Stimulated activated CD4-positive, alpha-beta T cell treated with anti-CD3 and anti-CD28 coated beads, Interleukin-2, amount 100 ng/mL, for 48 hours (primary cell): ENCODE results near the gene SIRT2.

ENCODE experiments used
- DNase-seq, 2 donors: peaks; one replicate each; pipeline ENCODE4 v3.0.0-alpha.2; 2020

The SIRT2 gene

DNA sequence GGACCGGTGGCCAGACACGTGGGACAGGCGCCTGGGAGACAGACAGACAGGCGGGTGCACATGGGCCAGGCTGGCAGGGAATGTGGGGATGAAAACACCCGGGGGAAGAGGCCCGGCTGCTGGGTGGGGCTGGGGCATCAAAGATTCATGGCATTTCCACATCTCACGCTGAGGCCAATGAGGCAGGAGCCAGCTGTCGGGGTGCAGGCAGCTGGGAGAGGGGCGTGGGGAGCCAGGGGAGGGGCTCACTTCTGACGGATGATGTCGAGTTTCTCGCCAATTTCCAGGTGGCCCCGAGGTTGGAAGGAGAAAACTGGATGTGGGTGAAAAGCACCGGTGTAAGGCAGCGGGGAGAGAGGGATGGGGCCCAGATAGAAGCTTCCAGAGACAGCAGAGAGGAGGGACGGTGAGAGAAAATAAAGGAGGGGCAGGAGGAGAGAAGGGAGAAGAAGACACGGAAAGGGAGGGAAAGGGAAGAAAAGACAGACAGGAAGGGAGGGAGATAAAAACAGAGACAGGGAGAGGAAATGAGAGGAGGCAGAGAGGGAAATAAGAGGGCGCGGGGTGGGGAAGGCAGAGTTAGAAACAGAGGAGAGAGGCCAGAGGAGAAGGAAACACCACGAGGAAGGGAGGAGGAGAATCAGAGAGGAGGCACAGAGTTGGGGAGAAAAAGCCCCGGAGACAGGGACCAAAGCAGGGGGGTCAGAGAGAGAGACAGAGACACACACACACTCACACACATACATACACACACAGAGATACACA is 20.6 kb upstream of the SIRT2 start:
- DNase-seq: no peak

DNA sequence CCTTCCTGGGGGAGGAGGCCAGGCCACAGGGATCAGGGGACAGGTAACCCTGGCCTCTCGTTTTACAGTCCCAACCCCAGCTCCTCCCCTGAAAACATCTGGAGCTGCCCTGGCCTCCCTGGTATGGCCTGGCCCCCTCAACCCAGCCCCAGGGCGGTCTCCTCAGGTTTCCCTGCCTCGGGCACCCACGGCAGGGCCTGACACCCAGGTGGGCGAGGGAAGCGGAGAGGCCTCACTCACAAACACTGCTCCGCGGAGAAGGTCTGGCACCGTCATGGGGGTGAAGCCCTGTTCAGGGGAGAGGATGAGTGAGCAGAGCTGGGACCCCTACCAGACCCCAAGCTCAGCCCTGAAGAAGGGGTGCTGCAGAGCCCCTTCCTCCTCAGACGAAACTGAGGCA is 19.1 kb upstream of the SIRT2 start:
- DNase-seq: no peak

DNA sequence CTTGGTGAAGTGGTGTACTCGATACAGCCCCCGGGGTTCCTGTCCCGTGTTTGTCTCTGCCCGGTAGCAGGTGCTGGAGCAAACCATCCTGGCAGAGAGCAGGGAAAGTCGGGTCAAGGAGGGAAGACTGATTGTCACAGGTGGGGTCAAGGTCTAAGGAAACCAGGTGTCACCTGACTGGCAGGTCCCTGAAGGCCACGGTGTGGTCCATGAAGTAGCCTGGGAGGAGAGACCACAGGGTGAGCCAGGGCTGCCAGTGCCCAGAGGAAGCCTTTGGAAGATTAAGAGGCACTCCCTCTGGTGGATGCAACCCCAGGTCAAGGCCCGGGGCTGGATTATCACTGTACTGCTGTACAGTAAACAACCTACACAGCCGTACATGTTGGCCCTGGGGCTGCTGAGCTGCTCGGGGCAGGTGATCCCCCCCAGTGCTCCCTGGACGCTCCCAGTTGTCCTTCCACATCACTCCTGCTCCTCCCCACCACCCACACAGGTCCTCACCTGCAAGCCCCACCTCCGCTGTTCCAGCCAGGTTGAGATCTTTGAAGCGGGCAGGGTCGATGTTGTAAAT is 18.6 kb upstream of the SIRT2 start:
- DNase-seq: no peak

DNA sequence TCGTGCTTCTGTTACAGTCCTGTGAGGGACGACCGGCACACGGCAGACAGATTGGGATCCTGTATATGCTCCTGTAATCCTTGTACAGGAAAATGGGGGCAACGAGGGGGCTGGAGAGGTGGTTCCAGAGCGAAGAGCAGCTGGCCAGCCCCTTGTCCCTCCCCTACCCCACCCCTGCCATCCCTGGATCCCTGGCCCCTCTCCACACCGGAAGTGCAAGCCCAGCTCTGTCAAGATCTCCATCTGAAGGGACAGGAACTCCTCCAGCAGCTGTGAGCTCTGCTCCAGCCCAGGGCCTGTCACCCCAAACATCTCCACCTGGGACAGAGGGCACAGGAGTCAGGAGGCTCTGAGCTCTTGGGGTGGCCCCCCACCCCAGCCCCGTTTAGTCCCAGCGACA is 18.1 kb upstream of the SIRT2 start:
- DNase-seq: no peak

DNA sequence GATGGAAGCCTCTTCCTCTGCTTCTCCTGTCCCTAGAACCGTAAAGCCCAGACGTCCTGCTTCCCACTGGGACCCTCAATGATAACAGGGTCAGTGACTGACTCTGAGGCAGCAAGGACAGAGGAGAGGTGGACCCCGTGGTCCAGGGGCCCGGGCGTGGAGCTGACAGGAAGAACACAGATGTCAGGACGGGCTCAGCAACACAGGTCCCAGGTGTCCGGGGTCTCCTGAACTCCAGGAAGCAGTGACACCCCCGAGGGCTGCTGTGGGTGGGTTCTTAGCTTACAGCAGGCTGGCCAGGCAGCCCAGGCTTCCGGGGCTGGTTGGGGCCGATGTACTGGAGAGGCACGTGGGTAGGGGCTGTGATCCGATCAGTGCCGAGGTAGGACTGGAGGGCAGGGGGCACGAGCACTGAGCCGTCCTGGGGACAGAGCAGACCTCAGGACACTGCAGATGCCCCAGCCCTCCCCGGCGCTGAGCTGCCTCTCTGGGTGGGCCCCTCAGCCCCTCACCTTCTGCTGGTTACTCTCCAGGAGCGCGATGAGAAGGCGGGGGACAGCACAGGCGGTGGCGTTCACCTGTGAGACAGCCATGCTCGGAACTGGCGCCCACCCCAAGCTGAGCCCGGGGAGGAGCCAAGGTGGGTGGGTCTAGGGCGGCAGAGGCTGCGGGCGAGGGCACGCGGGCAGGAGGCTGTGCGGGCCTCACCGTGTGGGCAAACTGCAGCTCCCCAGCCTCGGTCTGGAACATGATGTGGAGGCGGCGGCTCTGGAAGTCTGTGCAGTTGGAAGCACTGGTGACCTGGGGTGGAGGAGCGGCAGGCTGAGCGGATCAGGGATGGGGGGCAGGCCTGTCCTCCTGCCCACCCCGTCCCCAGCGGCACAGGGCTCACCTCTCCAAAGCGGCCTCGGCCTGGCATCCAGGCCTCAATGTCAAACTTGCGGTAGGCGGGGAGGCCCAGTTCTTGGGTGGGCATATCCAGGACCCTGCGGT is 16.2 kb upstream of the SIRT2 start:
- no peak for DNase-seq

DNA sequence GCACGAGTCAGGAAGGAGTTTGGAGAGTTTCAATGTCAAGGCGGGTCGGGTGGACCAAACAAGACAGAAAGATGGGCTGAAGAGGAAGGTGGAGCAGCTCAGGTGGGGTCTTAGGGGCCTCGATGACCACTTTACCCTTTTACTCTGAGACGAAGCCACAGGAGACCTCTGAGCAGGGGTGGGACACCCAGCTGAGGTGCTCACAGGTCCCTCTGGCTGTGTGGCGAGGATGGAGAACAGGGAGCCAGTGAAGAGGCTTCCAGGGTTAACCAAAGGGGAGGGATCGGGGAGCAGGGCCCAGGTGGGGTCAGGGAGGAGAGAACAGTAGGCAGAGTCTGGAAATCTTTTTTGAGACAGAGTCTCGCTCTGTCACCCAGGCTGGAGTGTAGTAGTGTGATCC is 14.5 kb upstream of the SIRT2 start:
- DNase-seq: no peak

DNA sequence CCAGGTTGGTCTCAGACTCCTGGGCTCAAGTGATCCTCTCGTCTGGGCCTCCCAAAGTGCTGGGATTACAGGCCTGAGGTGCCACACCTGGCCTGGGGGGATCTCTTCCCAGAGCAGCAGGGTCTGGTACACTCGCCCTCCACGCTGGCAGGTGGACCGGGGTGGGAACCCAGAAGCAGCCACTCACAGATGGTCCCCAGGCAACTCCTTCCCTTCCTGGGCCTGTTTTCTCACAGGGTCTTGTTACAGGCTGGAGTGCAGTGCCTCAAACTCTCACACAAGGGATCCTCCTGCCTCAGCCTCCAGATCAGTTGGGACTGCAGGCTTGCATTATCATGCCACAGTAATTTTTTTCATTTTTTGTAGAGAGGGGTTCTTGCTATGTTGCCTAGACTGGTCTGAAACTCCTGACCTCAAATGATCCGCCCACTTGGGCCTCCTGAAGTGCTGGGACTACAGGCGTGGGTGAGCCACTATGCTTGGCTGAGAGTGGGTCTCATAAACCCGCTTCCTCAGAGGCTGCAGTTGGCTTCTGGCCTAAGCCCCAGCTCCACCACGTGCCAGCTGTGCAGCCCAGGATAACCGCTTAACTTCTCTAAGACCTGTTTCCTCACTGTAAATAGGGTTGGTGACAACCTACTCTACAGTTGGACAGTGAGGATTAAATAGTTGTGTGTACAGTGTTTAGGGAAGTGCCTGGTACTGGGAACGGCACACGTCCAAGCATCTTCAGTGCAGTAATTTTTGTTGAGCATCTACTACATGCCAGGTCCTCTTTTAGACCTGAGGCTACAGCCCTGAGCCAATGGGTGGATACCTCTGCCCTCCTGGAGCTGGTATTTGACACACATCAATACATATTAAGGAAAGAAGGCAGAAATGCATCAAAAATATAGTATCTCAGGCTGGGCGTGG is 13.4 kb upstream of the SIRT2 start:
- no peak for DNase-seq

DNA sequence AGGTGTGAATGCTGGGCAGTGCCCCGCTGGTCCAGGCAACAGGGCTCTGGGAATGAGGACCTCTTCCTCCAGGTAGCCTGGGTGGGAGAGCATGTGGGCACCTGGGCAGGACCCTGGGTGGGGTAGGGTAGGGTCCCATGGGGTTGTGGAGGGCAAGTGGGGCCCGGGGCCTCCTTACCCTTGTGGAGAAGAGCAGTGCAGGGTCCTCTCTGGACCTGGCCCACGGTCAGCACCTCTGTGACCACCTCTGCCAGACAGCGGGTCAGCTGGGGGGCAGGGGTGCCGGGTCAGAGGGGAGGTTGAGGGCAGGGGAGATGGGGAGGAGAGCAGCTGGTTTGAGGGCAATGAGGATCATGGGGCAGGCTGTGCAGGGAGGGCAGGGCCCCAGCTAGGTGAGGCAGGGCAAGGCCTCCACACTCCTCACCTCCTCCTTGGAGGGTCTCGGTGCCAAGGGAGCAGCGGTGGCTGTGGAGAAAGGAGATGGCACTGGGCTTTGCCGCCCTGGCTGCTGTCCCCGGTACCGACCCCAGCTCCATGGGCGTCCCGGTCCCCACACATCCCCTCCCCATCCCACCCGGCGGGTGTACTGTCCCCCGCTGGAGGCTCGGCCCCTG is 12.1 kb upstream of the SIRT2 start:
- no peak for DNase-seq

DNA sequence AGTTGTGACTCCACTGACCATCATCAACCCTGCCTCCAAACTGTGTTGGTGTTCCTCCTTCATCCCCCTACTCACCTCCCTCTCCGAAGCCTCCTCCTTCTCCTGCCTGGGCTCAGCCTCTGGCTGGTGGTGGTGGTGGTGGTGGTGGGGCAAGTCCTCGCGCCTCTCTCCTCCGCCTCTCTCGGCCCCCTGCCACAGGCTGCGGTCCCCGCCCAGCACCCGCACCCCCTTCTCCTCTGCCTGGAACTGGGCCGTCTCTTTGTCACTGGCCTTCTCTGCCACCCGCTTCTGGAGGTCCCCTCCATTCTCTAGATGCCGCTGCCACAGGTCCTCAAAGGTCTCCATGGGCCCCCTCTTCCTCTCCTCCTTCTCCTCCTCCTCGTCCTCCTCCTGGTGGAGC is 11.1 kb upstream of the SIRT2 start:
- no peak for DNase-seq

DNA sequence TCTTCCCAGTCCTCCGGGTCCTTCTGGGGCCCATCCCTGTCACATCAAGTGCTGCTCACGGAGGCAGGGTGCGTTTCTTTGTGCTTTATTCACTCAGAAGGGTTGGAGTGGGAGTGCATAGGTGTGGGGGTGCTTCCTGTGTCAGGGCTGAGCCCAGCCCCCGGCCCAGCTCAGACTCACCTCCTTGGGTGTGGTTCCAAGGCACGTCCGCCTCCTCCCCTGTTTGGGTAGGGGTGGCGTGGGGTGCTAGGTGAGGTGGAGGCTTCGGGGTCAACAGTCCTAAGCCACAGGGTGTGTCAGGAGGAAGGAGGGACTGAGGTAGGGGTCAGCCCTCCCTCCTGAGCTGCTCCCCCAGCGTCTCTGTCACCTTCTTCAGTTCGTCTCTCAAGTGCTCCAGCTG is 9.5 kb upstream of the SIRT2 start:
- DNase-seq: no peak

DNA sequence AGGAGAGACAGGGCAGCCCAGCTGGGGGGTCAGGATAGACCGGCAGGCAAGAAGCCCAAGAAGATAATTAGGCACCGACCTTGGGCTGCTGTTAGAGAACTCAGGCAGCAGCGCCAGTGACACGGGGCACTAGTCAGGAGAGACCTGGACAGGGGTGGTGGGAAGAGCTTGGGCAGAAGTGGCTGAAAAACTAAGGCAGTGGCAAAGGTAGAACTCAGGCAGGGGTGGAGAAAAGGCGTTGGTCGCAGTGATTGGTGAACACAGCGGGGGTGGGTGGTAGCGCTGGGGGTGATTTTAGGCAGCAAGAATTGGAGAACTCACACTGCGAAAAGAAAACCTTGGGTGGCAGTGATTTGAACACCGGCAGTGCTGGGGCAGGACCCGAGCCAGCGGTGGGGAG is 8.3 kb upstream of the SIRT2 start:
- DNase-seq: no peak

DNA sequence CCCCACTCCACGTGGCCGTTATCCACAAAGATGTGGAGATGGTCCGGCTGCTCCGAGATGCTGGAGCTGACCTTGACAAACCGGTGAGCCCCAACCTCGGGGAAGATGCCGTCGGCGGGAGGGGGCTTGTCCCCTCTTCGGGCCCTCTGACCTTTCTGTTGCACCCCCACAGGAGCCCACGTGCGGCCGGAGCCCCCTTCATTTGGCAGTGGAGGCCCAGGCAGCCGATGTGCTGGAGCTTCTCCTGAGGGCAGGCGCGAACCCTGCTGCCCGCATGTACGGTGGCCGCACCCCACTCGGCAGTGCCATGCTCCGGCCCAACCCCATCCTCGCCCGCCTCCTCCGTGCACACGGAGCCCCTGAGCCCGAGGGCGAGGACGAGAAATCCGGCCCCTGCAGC is 7.8 kb upstream of the SIRT2 start:
- no peak for DNase-seq

DNA sequence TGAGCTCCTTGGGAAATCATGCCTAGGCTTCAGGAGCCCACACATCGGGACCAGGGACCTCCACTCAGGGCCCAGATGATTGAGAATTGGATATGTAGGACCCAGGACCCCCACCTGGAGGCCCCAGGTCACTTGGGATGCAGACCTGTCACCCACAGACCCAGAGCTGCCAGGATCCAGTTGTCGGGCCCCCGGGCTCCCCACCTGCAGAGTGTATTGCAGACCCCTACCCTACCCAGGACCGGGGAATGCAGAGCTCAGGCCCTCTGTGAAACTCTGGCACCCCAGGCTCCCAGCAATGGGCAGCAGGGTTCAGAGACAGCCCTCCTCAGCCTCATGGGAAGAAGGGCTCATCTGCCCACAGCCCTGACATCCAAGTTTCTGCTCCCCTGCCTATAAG is 6.2 kb upstream of the SIRT2 start:
- DNase-seq: no peak

DNA sequence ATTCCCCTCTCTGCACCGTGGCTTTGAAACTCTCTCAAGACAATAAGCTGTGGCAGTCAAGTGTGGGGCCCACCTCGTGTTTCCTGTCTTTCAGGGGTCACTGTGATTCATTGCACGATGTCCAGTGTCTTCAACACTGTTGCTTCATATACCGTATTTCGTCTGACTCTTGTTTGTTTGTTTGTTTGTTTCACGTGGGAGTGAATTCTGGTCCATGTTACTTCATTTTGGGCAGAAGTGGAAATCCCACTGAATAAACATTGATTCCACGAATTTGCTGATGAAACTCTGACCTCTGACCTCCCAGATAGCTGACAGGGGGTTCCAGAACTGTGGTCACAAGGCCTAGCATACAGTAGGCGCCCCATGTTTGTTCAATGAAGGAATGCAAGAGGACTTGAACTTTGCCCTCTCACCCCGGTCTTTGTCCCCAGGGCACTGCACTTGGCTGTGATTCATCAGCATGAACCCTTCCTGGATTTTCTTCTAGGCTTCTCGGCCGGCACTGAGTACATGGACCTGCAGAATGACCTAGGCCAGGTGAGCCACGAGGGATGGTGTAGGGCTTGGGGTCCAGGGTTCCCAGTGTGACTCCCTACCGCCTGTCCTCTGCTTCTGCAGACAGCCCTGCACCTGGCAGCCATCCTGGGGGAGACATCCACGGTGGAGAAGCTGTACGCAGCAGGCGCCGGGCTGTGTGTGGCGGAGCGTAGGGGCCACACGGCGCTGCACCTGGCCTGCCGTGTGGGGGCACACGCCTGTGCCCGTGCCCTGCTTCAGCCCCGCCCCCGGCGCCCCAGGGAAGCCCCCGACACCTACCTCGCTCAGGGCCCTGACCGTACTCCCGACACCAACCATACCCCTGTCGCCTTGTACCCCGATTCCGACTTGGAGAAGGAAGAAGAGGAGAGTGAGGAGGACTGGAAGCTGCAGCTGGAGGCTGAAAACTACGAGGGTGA is 5.4 kb upstream of the SIRT2 start:
- DNase-seq: no peak

DNA sequence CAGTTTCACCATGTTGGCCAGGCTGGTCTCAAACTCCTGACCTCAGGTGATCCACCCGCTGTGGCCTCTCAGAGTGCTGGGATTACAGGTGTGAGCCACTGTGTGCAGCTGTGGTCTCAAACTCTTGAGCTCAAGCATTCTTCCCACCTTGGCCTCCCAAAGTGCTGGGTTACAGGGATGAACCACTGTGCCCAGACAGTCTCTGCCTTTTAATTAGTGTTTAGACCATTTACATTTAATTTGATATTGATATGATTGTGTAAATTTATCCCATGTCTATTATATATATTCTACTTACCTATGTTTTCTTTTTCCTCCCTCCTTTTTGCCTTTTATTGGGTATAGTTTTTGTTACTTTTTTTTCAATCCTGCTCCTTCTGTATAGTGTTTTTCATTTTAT is 2.3 kb upstream of the SIRT2 start:
- no peak for DNase-seq

DNA sequence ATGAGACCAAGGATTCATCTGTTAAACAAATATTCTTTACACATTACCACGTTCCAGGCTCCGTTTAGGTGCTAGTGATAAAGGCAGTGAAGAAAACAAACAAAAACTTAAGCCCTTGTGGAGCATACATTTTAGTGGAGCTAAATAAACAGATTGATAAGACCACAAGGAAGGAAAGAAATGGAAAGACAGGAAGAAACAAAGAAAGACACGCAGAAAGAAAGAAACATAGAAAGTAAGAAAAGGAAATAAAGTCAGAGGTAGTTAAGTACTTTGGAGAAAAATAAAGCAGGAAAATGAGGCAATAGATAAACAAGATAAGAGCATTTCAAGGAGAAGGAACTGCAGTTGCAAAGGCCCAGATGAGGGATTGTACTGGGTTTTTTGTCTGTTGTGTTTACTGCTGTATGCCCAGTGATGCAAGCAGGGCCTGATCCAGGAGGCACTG is 1.3 kb upstream of the SIRT2 start:
- no peak for DNase-seq

DNA sequence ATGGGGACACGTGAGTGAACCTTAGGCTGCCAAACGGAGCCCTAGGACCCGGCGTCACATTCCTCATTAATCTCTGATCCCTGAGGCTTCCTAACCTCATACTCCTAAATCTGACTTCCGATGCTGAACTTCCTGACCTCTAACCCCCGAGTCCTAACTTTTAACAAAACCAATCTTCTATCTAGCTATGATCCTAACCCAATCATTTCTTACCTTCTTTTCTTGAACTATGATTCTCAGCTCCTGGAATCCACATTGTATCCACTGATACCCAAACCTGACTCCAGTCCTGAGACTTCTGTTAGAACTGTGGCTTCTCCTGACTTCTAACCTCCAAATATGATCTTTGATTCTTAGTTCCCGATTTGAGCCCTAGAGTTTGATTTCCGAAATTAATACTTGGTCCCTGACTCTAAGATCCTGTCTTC is 798 bp upstream of the SIRT2 start:
- no peak for DNase-seq

DNA sequence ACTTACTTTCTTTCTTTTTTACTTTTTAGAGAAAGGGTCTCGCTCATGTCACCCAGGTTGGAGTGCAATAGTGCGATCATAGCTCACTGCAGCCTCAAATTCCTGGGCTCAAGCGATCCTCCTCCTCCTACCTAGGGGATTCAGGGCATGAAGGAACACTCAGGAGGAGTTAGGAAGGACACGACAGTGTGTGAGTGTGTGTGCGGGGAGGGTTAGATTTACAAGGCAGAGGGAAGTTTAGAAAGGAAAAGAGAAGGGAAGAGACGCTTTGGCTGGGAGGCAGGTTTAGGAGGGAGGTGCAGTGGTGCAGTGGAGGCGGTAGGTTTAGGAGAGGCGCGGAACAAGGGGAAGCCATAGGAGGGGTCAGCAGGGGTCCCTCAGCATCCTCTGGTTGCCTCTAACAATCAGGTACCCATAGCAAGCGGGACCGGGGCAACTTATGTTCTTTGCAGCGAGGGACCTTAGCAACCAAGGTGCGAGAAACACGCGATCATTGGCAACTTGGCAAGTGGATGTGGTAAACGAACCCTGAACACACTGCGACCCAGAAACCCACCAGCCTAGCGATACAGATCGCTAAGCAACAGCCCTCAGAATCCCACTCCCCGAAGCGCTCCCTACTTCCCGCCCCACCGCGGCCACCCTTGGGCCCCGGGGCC is 501 bp downstream of the SIRT2 start:
- no peak for DNase-seq

DNA sequence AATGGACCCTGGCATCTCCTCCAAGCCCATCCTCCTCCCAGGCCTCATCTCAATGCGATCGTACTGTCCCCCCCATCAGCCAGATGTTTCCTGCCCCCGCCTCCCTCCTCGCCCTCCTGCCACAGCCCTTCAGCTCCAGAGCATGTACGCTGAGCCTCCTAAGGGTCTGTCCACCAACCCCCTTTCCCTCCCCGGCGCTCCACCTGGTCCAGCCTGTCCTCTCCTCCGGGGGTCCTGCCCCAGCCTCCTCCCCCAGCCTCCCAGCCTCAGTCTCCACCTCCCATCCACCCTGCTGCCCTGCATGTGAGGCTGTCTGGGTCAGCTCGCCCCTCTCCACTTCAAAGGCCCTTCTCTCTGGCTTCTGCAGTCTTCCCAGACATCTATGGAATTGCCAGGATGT is 4.5 kb downstream of the SIRT2 start:
- DNase-seq: no peak

DNA sequence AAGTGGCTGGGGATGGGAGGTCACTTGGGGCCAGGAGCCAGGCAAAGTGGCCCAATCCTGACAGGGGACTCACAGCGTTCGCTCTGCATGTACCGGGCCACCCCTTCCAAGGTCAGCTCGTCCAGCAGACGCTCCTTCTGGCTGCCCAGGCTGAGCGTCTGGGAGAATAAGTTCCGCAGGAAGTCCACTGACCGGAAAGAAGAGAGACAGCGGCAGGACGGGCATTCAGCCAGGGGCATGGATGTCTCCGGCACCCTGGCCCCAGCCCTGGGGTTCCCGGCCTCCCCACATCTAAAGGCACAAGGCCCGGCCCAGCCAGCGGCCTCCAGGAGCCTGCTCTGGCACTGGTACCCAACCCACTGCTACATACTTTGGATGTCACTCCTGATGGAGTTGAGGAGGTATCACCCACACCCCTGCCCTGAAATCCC is 6.1 kb downstream of the SIRT2 start:
- DNase-seq: no peak
